ENCODE data around the gene TRIM27.

The TRIM27 gene

DNA sequence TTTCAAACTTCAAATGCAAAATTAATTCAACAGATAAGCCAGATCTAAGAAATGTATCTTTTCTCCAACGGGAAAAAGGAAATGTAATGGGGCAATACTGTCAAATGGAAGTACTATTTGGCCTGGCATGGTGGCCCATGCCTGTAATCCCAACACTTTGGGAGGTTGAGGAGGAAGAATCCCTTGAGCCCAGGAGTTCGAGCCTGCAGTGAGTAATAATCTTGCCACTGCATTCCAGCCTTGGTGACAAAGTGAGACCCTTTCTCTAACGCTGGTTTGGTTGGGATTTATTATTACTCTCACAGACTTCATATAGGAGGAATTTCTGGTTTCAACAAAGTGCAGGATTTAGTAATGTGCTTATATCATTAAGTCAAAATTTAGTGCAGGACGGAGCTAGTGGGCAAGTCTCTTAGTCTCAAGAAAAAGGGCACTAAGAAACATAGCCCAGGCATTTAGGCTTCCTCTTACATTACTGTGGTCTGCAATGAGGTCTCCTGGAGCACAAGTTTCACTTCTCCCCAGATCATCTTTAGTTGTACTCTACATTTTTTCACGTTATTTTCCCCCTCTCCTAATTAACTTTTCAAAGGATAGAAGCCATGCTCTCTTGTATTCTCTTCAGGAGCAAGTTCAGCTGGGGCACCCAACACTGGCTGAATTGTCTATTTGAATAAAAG is 23.1 kb downstream of the TRIM27 start:
- TF ChIP-seq JUND (IDR thresholded peaks at IDR 0.05; ENCODE audit: low read depth): no peak
- no peak for DNase-seq (ENCODE audit: low read depth in 1 of 2, low spot score in 1 of 2)
- in situ Hi-C loops (cut with HindIII; ENCODE audit: low pct_unique_long_range_greater_than_20kb, low sequenced_read_pairs): no loop called here

DNA sequence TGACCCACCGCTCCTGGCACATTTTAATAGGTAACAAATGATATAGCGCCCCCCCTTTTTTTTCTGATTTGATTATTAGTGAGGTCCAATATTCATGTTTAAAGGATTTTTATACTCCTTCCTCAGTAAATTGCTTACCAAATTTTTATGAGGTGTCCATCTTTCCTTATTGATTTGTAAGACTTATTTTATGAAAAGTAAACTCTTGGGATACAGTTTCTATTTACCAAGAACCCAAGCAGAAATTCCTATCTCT is 25.1 kb downstream of the TRIM27 start:
- no peak for DNase-seq (ENCODE audit: low read depth in 1 of 2, low spot score in 1 of 2)
- in situ Hi-C loops (cut with HindIII; ENCODE audit: low pct_unique_long_range_greater_than_20kb, low sequenced_read_pairs): no loop called here

DNA sequence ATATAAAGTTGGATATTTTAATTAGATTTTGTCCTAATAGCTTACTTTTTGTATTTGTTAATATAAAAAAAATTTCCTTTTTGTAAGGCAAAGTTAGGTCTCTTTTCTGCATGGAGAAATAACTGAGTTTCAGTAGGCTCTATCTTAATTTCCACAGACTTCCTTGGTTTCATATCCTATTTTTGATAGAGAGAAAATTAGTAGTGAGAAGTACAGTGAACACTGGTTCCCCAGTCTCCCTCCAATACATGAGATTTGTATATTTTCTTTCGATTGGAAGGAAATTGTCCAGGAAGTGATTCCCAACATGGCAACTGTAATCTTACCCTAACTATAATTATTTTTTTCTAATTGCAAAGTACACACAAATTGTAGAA is 26.4 kb downstream of the TRIM27 start:
- no peak for DNase-seq (ENCODE audit: low read depth in 1 of 2, low spot score in 1 of 2)
- in situ Hi-C loops (cut with HindIII; ENCODE audit: low pct_unique_long_range_greater_than_20kb, low sequenced_read_pairs): no loop called here
- TF ChIP-seq JUND (IDR thresholded peaks at IDR 0.05; ENCODE audit: low read depth): no peak

More for the DNA sequence above, 25.1 kb downstream of the TRIM27 start:
- no peak for TF ChIP-seq JUND (IDR thresholded peaks at IDR 0.05; ENCODE audit: low read depth)

DNA sequence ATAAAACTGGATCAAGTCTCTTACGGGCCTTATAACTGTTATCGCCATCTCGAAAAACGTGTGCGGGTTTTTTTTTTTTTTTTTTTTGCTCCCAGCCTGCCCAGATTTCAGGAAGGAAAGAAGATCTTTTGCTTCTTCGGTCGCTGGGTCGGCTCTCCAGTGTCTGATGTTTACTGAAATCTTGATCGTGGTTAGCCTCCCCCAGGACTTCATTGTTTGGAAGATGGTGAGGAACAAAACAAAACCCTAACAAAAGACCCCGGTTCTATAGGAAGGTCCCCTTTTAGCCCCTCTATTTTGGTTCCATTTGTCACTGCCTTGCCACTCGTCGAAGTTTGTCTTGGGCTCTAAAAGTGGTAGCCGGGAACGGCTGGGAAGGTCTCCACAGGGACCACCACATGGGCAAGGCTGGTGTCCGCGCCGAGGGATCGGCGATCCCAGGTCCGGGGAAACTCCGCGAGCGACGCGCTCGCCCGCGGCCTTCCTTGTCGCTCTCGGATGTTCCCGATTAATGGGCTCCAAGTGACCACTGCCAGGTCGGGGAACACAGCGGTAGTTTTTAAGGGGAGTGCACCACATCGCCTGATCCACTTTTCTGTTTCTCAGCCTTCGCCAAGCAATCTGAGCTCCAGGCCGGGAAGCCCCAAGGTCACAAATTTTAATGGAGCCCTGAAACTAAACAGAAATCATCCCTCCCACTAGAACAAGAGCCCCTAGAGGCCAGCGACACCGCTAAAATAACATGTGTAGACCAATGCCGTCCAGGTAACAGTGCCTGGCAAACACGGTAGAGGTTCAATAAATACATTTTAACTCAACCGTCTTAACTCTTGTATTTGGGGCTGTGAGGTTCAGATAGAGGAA is 27.0 kb downstream of the TRIM27 start:
- in situ Hi-C loops (cut with HindIII; ENCODE audit: low pct_unique_long_range_greater_than_20kb, low sequenced_read_pairs): no loop called here
- DNase-seq (ENCODE audit: low read depth in 1 of 2, low spot score in 1 of 2): peak; percentile 52 to 79
- TF ChIP-seq JUND (IDR thresholded peaks at IDR 0.05; ENCODE audit: low read depth): no peak

DNA sequence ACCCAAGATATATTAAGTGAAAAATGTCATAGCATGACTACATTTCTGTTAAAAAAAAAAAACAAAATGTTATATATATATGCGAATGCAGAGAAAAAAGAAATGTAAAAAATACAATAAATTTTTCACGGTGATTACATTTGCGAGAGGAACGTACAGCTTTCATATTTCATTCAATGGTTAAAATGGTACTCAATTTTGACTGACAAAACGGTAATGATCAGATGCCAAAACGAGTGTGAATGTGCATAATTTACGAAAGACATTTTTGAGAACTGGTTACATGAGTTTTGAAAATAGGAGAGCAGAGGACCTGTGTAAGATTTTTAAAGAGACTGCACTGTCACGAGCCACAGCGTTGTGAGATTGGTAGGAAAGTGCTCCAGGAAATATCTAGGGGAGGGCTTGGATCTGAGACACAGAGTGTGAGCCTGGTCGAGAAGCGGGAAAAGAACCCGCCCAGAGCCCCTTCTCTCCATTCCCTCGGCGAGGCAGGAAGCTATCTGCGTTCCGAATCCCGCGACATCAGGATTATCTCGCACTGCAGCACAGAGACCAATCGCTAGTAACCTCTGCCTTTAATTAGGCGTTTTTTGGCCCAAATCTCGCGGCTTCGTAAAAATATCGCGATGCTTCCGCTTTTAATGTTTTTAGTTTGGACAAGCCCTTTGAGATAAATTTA is 28.5 kb downstream of the TRIM27 start:
- in situ Hi-C loops (cut with HindIII; ENCODE audit: low pct_unique_long_range_greater_than_20kb, low sequenced_read_pairs): no loop called here
- no peak for TF ChIP-seq JUND (IDR thresholded peaks at IDR 0.05; ENCODE audit: low read depth)
- DNase-seq (ENCODE audit: low read depth in 1 of 2, low spot score in 1 of 2): peak; percentile 81 to 97

DNA sequence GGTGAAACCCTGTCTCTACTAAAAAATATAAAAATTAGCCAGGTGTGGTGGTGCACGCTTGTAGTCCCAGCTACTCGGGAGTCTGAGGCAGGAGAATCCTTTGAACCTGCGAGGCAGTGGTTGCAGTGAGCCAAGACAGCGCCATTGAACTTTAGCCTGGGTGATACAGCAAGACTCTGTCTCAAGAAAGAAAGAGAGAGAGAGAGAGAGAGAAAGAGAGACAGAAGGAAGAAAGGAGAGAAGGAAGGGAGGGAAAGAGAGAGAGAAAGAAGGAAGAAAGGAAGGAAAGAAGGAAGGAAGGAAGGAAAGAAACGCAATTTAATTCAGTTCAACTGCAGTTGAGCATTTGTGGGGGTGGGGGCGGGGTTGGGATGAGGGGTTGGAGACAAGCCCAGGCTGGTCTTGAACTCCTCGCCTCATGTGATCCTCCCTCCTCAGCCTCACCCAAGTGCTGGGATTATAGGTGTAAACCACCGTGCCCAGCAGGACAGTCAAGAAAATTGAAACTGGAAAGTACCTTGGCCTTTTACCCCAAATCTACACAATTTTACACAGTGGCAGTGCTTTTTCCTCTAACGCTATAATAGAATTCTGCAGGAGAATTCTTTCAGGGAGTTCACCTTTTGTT is 30.5 kb downstream of the TRIM27 start:
- in situ Hi-C loops (cut with HindIII; ENCODE audit: low pct_unique_long_range_greater_than_20kb, low sequenced_read_pairs): no loop called here
- TF ChIP-seq JUND (IDR thresholded peaks at IDR 0.05; ENCODE audit: low read depth): no peak
- DNase-seq (ENCODE audit: low read depth in 1 of 2, low spot score in 1 of 2): no peak

DNA sequence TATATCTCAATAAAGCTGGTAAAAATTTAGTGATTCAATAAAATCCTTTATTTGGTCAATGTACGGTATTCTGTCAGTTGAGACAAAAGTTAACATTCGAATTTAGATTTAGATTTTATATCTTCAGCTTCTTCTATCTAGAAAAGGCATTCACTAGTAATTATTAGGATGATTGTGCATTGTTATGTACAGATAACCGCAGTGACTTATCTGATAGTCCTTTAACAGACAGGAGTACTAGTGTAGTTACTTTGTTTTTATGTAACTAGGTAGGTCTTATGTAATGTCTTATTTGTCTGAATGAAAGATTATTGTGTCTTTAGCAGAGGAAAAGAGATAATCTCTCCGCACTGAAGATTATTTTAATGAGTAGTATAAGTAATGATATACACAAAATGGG is 31.3 kb downstream of the TRIM27 start:
- no peak for DNase-seq (ENCODE audit: low read depth in 1 of 2, low spot score in 1 of 2)
- in situ Hi-C loops (cut with HindIII; ENCODE audit: low pct_unique_long_range_greater_than_20kb, low sequenced_read_pairs): no loop called here
- no peak for TF ChIP-seq JUND (IDR thresholded peaks at IDR 0.05; ENCODE audit: low read depth)

DNA sequence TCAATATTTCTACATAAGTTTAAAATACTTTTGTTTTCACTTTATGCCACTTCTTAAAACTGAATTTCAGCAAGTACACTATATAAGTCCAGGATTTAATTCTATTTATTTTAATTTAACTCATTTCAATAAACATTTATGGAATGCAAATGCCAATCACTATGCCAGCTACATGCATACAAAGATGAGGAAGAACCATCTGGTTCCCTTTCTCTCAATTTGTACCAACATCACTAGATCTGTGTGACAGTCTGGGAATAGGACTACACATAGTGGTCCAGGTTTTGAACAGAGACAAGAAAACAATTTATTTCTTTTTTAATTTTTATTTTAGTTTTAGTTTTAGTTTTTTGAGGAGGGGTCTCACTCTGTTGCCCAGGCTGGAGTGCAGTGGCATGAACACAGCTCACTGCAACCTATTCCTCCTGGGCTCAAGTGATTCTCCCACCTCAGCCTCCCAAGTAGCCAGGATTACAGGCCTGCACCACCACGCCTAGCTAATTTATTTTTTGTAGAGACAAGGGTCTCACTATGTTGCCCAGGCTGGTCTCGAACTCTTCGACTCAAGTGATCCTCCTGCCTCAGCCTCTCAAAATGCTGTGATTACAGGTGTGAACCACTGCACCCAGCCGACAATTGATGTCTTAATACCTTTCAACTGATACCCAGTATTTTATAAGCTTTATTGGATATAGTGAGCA is 35.8 kb downstream of the TRIM27 start:
- in situ Hi-C loops (cut with HindIII; ENCODE audit: low pct_unique_long_range_greater_than_20kb, low sequenced_read_pairs): no loop called here
- no peak for TF ChIP-seq JUND (IDR thresholded peaks at IDR 0.05; ENCODE audit: low read depth)
- DNase-seq (ENCODE audit: low read depth in 1 of 2, low spot score in 1 of 2): no peak

DNA sequence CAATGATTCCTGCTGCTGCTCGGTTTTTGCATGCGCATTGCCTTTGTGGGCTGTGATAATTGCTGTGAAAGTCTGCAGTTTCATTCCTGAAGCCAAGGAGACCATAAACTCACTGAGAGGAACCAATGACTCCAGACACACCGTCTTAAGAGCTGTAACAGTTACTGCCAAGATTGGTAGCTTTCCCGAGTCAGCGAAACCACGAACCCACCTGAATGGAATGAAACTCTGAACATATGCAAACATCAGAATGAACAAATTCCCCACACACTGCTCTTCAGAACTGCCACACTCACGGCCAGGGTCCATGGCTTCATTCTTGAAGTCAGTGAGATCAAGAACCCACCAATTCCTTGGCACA is 37.7 kb downstream of the TRIM27 start:
- no peak for TF ChIP-seq JUND (IDR thresholded peaks at IDR 0.05; ENCODE audit: low read depth)
- no peak for DNase-seq (ENCODE audit: low read depth in 1 of 2, low spot score in 1 of 2)
- in situ Hi-C loops (cut with HindIII; ENCODE audit: low pct_unique_long_range_greater_than_20kb, low sequenced_read_pairs): no loop called here

DNA sequence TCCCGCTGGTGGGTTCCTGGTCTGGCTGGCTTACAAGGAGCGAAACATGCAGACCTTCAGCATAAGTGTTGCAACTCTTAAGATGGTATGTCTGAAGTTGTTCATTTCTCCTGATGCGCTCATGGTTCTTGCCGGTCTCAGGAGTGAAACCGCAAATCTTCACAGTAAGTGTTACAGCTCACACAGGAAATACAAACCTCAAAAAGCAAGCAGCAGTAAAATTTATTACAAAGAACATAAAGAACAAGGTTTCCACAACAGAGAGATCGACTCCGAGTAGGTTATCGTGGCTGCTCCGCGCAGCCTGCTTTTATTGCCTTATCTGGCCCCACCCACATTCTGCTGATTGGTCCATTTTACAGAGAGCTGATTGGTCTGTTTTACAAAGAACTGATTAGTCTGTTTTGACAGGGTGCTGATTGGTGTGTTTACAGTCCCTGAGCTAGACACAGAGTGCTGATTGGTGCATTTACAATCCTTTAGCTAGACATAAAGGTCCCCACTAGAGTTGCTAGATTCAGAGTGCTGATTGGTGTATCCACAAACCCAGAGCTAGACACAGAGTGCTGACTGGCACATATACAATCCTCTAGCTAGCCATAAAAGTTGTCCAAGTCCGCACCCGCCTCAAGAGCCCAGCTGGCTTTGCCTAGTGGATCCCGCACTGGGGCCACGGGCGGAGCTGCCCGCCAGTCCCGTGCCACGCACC is 39.2 kb downstream of the TRIM27 start:
- TF ChIP-seq JUND (IDR thresholded peaks at IDR 0.05; ENCODE audit: low read depth): no peak
- DNase-seq (ENCODE audit: low read depth in 1 of 2, low spot score in 1 of 2): no peak
- in situ Hi-C loops (cut with HindIII; ENCODE audit: low pct_unique_long_range_greater_than_20kb, low sequenced_read_pairs): no loop called here

DNA sequence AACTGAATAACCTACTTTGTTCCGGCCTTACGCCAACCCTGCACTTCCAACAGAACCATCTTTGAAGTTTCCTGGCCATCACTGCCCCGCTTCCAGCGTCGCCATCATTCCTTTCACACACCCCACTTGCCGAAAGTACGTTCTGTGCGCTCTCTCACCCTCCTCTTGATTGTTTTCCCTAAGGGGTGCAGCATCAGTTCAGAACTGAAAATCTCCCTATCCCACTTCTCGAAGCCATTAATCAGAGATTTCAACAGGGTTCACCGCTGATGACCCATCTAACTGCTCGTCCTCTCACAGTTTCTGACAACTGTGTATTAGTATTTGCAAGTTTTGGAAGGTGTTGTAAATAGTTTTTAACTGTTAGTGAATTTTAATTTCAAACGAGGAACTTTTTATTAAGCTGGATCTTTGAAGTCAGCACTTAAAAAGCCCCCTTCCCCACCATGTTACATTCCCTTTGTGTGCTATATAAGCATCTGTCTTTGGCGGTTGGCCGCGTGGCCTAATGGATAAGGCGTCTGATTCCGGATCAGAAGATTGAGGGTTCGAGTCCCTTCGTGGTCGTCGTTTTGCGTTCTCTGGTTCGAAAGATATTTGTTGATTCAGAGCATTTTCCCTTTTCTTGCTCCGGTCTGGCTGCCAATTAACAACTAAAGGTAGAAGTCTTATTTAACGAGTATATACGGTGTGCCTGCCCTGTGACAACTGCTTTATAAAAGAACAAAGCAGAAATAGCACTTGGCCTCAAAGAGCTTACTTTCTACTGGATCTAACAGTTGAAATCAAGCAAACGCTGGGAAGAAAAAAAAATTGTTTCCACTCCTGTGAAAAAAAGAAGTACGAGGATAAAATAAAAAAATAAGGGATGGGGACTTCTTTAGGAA is 42.6 kb downstream of the TRIM27 start:
- no peak for TF ChIP-seq JUND (IDR thresholded peaks at IDR 0.05; ENCODE audit: low read depth)
- DNase-seq (ENCODE audit: low read depth in 1 of 2, low spot score in 1 of 2): peak in 1 of 2 experiments; percentile 69
- in situ Hi-C loops (cut with HindIII; ENCODE audit: low pct_unique_long_range_greater_than_20kb, low sequenced_read_pairs): no loop called here
